MV-4-11 (cell line): ENCODE results near the gene PPIH.
A peak's percentile ranks its signal among the peaks of the same experiment; 100 is the strongest.
"Not testable (repeated sequence)": the region's sequence is repeated elsewhere in the genome, so short reads cannot be mapped to it uniquely, and the experiment has no call there.

Source experiments
- DNase-seq: peaks from one replicate; lab custom pipeline; 2025; lab: John Stamatoyannopoulos, UW

PPIH gene

DNA sequence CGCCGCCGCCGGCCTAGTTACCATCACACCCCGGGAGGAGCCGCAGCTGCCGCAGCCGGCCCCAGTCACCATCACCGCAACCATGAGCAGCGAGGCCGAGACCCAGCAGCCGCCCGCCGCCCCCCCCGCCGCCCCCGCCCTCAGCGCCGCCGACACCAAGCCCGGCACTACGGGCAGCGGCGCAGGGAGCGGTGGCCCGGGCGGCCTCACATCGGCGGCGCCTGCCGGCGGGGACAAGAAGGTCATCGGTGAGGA lies 24.2 kb downstream of the PPIH start:
- not testable (repeated sequence) for DNase-seq

- DNase-seq, result peak; percentile 54
Measured at GRCh38 chr1:42682739-42683531, 24.7 kb downstream of the PPIH start.

DNA sequence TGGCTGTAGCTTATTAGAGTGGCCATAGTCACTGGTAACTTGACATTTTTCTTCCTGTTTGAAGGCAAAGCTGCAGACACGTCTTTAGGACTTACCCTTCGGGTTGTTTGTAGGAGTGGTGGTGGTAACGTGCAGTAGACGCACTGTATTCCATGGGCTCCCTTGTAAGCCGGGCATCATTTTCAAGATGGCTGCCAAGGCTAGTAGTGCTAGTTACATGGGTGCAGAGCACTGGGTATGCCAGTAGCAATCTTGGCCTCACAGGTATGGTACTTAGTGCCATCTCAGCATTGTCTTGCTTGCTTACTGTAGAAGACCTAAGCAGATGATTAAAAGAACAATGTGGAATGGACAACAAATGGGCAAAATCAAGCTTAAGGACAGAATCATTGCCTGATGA lies 25.9 kb downstream of the PPIH start:
- peak; percentile 9 for DNase-seq

DNA sequence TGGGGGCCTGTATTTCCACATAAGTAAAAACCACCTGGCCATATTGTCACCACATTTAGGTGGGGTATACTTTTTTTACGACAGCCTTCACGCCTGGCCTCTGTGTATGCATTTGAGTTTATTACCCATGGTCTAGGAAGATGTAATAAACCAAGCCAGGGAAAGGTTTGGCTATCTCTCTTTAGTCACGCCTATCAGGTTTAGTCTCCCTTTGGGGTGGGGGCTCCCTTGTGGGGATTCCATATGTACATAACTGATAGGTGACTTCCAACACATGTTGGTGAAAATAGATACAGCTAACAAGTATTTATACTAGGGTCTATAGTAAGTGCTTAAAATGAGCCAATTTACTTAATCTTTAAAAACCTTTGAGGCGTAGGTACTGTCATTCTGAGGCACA lies 28.2 kb downstream of the PPIH start:
- no peak for DNase-seq

GRCh38 chr1:42689912-42690311 lies 31.7 kb downstream of the PPIH start:
- DNase-seq, result no peak

- DNase-seq, result no peak
Measured at GRCh38 chr1:42690477-42691156, 32.4 kb downstream of the PPIH start.

GRCh38 chr1:42691157-42691498 lies 32.9 kb downstream of the PPIH start:
- DNase-seq, result no peak

GRCh38 chr1:42692461-42692860 lies 34.2 kb downstream of the PPIH start:
- no peak for DNase-seq

- no peak for DNase-seq
Measured at GRCh38 chr1:42692911-42693310, 34.7 kb downstream of the PPIH start.

DNA sequence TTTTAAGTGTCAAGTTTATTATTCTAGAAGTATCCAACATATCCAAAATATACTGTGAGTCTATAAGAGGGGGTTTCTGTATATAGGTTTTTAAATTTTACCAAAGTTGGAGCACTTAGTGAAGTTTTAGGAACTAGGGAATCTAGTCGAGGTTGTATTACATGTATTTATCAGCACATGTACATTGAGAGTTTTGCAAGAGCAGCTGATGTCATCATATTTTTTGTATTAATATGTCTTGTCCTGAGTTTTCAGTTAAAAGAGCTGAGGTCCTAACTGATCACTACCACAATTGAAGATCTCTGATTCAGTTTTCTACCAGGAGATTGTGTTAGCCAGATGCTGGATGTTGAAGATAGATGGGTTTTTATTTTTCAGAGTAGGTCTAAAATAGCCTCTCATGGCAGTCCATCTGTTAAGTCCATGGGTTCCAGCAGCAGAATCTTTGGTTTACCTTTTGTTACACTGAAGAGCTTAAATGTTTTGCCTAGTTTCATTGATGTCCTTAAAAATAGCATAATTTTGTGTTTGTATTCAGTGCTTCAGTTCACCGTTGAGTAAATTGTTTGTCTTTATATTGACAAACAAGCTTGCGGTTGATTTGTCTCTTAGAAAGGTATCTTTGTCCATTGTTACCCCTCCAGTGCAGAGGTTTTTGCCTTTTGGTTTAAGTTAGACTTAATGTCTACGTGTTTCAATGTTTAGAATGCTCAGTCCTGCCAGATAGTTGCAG lies 40.0 kb downstream of the PPIH start:
- DNase-seq, result no peak

GRCh38 chr1:42700006-42700405 lies 41.8 kb downstream of the PPIH start:
- no peak for DNase-seq

DNA sequence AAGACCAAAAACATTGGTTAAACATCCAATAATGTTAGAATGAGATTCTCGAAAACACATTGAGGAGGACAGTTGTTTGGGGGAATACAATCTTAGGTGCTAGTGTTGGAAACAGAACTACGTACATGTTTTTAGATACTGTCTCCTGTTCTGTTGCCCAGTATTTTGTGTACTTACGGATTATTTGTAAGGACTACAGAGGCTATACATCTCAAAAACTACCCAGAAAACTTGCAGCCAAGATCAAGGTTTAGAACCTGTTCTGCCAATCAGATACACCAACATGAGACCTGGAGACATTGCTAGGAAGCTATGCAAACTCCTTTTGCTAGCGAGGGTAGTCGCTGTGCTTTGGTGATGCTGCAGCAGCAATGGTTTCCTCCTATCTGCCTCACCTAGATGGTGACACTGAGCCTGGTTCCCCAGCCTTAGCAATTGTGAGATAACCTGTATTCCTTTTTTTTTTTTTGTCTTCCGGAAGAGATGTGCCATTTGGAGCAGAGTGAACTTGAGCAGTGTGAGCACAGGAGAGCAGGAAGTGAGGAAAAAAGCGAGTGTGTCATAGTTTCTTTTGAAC lies 45.8 kb downstream of the PPIH start:
- no peak for DNase-seq

- DNase-seq, result not testable (repeated sequence)
Measured at GRCh38 chr1:42712808-42713207, 54.6 kb downstream of the PPIH start.

DNA sequence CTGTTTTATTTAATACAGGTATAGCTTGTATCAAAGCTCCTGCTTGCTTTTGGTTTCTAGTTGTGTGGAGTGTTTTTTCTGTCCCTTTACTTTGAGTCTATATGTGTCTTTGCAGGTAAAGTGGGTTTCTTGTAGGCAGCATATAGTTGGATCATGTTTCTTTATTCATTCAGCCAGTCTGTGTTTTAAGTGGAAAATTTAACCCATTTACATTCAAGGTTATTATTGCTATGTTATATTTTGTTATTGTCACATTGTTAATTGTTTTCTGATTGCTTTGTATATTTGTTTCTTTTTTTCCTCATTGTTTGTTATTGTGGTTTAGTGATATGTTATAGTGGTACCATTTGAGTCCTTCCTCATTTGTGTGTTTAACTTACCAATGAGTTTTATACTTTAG lies 55.1 kb downstream of the PPIH start:
- no peak for DNase-seq

- not testable (repeated sequence) for DNase-seq
Measured at GRCh38 chr1:42714441-42714840, 56.2 kb downstream of the PPIH start.

GRCh38 chr1:42720868-42721267 lies 62.6 kb downstream of the PPIH start:
- DNase-seq, result no peak

DNA sequence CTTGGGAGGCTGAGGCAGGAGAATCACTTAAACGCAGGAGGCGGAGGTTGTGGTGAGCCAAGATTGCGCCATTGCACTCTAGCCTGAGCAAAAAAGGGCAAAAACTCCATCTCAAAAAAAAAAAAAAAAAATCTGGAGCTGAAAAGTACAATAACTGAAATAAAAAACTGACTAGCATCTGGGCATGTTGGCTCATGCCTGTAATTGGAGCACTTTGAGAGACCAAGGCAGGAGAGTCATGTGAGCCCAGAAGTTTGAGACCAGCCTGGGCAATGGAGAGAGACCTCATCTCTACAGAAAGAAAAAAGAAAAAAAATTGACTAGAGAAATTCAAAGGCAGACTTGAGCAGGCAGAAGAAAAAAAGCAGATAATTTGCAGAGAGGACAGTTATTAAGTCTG lies 63.7 kb downstream of the PPIH start:
- DNase-seq, result peak; percentile 46

DNA sequence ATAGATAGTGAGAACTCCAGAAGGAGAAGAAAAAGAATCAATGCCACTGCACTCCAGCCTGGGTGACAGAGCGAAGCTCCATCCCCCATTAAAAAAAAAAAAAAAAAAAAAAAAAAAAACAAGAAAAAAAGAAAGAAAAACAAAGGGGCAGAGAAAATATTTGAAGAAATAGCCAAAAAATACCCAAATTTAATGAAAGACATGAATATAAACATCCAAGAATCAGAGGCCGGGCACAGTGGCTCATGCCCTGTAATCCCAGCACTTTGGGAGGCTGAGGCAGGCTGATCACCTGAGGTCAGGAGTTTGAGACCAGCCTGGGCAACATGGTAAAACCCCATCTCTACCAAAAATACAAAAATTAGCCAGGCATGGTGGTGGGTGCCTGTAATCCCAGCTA lies 64.2 kb downstream of the PPIH start:
- not testable (repeated sequence) for DNase-seq

- no peak for DNase-seq
Measured at GRCh38 chr1:42723511-42723910, 65.3 kb downstream of the PPIH start.

- not testable (repeated sequence) for DNase-seq
Measured at GRCh38 chr1:42725820-42726219, 67.6 kb downstream of the PPIH start.
